H9 (cell line): ENCODE measurements around the gene ARL16. TPM values are rescaled to one million over a fixed set of nuclear protein-coding genes. Genes with fewer than 3 reads are reported as not detected.

Source experiments
- DNase-seq: peaks from one replicate; pipeline ENCODE4 v3.0.0-alpha.2; 2017
- H2AFZ ChIP-seq: one replicate; pipeline ENCODE4 v1.6.1; 2013; ENCODE audit warnings: mild to moderate bottlenecking, low read length, control low read depth, moderate library complexity
- H2AK5ac ChIP-seq: 2 replicates; pipeline ENCODE4 v1.6.1; 2013; ENCODE audit warnings: low read length, control low read depth, mixed read lengths; ENCODE audit not compliant: insufficient read length
- H2BK120ac ChIP-seq: one replicate; pipeline ENCODE4 v1.6.1; 2013; ENCODE audit warnings: low read depth, mild to moderate bottlenecking, low read length, control low read depth, inconsistent platforms; ENCODE audit not compliant: poor library complexity, severe bottlenecking
- H2BK12ac ChIP-seq: 2 replicates; pipeline ENCODE4 v1.6.1; 2013; ENCODE audit warnings: low read length, control low read depth, mixed read lengths, low read depth; ENCODE audit not compliant: insufficient read length
- H2BK15ac ChIP-seq: 2 replicates; pipeline ENCODE4 v1.6.1; 2013; ENCODE audit warnings: low read depth, low read length, control low read depth
- H2BK20ac ChIP-seq: one replicate; pipeline ENCODE4 v1.6.1; 2013; ENCODE audit warnings: low read depth, mild to moderate bottlenecking, low read length, control low read depth, inconsistent platforms; ENCODE audit not compliant: poor library complexity, severe bottlenecking
- H2BK5ac ChIP-seq: 2 replicates; pipeline ENCODE4 v1.6.1; 2013; ENCODE audit warnings: low read length, control low read depth, mixed read lengths; ENCODE audit not compliant: insufficient read length
- H3K14ac ChIP-seq: 2 replicates; pipeline ENCODE4 v1.6.1; 2013; ENCODE audit warnings: low read length, control low read depth; ENCODE audit not compliant: insufficient read depth
- H3K18ac ChIP-seq: 2 replicates; pipeline ENCODE4 v1.6.1; 2013; ENCODE audit warnings: low read depth, mild to moderate bottlenecking, mixed read lengths, low read length, control low read depth; ENCODE audit not compliant: insufficient read length
- H3K23ac ChIP-seq: 2 replicates; pipeline ENCODE4 v1.6.1; 2013; ENCODE audit warnings: low read length, control low read depth, mixed read lengths, low read depth; ENCODE audit not compliant: insufficient read length
- H3K23me2 ChIP-seq: 2 replicates; pipeline ENCODE4 v1.6.1; 2013; ENCODE audit warnings: low read depth, mild to moderate bottlenecking, mixed read lengths, low read length, control low read depth; ENCODE audit not compliant: insufficient read length, poor library complexity, severe bottlenecking
- H3K27ac ChIP-seq: 2 replicates; pipeline ENCODE4 v1.5.1; 2013; ENCODE audit warnings: low read length, control low read depth, mixed read lengths, low read depth; ENCODE audit not compliant: insufficient read length
- H3K27me3 ChIP-seq: 2 replicates; pipeline ENCODE4 v1.6.1; 2013; ENCODE audit warnings: low read length, control low read depth, inconsistent platforms; ENCODE audit not compliant: insufficient read depth
- H3K4ac ChIP-seq: 2 replicates; pipeline ENCODE4 v1.6.1; 2013; ENCODE audit warnings: low read depth, mild to moderate bottlenecking, control low read depth, inconsistent platforms, low read length, moderate library complexity
- H3K4me1 ChIP-seq: 2 replicates; pipeline ENCODE4 v1.6.1; 2013; ENCODE audit warnings: low read length, control low read depth, inconsistent platforms; ENCODE audit not compliant: insufficient read depth
- H3K4me2 ChIP-seq: 2 replicates; pipeline ENCODE4 v1.6.1; 2013; ENCODE audit warnings: low read length, control low read depth, mixed read lengths; ENCODE audit not compliant: insufficient read length, insufficient read depth
- H3K56ac ChIP-seq: 2 replicates; pipeline ENCODE4 v1.6.1; 2013; ENCODE audit warnings: low read depth, mild to moderate bottlenecking, mixed read lengths, low read length, control low read depth; ENCODE audit not compliant: insufficient read length
- H3K79me1 ChIP-seq: 2 replicates; pipeline ENCODE4 v1.6.1; 2013; ENCODE audit warnings: low read depth, mild to moderate bottlenecking, moderate library complexity, low read length, control low read depth, inconsistent platforms; ENCODE audit not compliant: insufficient read depth, poor library complexity, severe bottlenecking
- H3K79me2 ChIP-seq: 2 replicates; pipeline ENCODE4 v1.6.1; 2013; ENCODE audit warnings: low read length, control low read depth, inconsistent platforms; ENCODE audit not compliant: insufficient read depth
- H3K9ac ChIP-seq: 2 replicates; pipeline ENCODE4 v1.6.1; 2013; ENCODE audit warnings: low read length, control low read depth, mixed read lengths; ENCODE audit not compliant: insufficient read length; ENCODE audit errors: extremely low read depth
- H3K9me3 ChIP-seq: one replicate; pipeline ENCODE4 v1.6.1; 2013; ENCODE audit warnings: low read depth, low read length, inconsistent platforms; ENCODE audit not compliant: control insufficient read depth
- H3T11ph ChIP-seq: one replicate; pipeline ENCODE4 v1.6.1; 2013; ENCODE audit warnings: mild to moderate bottlenecking, low read length, control low read depth, inconsistent platforms
- H4K20me1 ChIP-seq: one replicate; pipeline ENCODE4 v1.6.1; 2013; ENCODE audit not compliant: control insufficient read depth, insufficient read length, insufficient read depth
- H4K5ac ChIP-seq: 2 replicates; pipeline ENCODE4 v1.6.1; 2013; ENCODE audit warnings: low read depth, mild to moderate bottlenecking, mixed read lengths, low read length, control low read depth; ENCODE audit not compliant: insufficient read length
- H4K8ac ChIP-seq: replicated peaks from 2 replicates; pipeline ENCODE4 v1.6.1; 2013; ENCODE audit warnings: low read length, control low read depth, mixed read lengths, low read depth; ENCODE audit not compliant: insufficient read length
- H4K91ac ChIP-seq: 2 replicates; pipeline ENCODE4 v1.6.1; 2013; ENCODE audit warnings: low read depth, mild to moderate bottlenecking, moderate library complexity, mixed read lengths, low read length, control low read depth; ENCODE audit not compliant: insufficient read length
- H3K27ac Mint-ChIP-seq, 3 experiments: 2 replicates in 2 of 3; 3 replicates in 1 of 3; pipeline ENCODE4 v1.8.0; 2020 to 2021; ENCODE audit warnings: mixed read lengths in 3 of 3, mild to moderate bottlenecking in 1 of 3, moderate library complexity in 1 of 3
- H3K27me3 Mint-ChIP-seq: 2 replicates; pipeline ENCODE4 v1.8.0; 2021; ENCODE audit warnings: low read depth, mild to moderate bottlenecking, moderate library complexity, mixed read lengths
- H3K36me3 Mint-ChIP-seq, 3 experiments: 2 replicates in 2 of 3; 3 replicates in 1 of 3; pipeline ENCODE4 v1.8.0; 2020 to 2021; ENCODE audit warnings: low read depth in 3 of 3, mixed read lengths in 3 of 3; ENCODE audit not compliant: insufficient read depth in 1 of 3
- H3K4me1 Mint-ChIP-seq, 2 experiments: 2 replicates each; pipeline ENCODE4 v1.8.0; 2020; ENCODE audit warnings: mixed read lengths in 2 of 2
- H3K4me3 Mint-ChIP-seq, 2 experiments: 2 replicates in 1 of 2; 3 replicates in 1 of 2; pipeline ENCODE4 v1.8.0; 2020 to 2021; ENCODE audit warnings: mild to moderate bottlenecking in 2 of 2, mixed read lengths in 2 of 2, moderate library complexity in 1 of 2
- H3K9me3 Mint-ChIP-seq, 2 experiments: 2 replicates in 1 of 2; 3 replicates in 1 of 2; pipeline ENCODE4 v1.8.0; 2020; ENCODE audit warnings: mild to moderate bottlenecking in 2 of 2, mixed read lengths in 2 of 2, moderate library complexity in 1 of 2
- CTCF ChIP-seq: fragments of 200-600 bp; sonication (generic); conservative IDR thresholded peaks from 3 replicates; pipeline ENCODE4 v1.8.0; 2021; ENCODE audit warnings: antibody characterized with exemption, mild to moderate bottlenecking
- WGBS: extraction: QIAGEN DNeasy Blood & Tissue Kit; methylation state at CpG from one replicate; pipeline ENCODE4 v1.1.7; 2013; ENCODE audit warnings: missing lambda C conversion rate, low lambda C conversion rate, mixed read lengths; ENCODE audit not compliant: insufficient read length; ENCODE audit errors: extremely low coverage; 5-methylcytosine and 5-hydroxymethylcytosine counted together
- total RNA-seq: library from RNA; stranded (reverse); gene quantifications from 2 replicates; pipeline ENCODE4 v1.2.1, GENCODE V29; 2021

The ARL16 gene
- total RNA-seq, 1 experiment from 2014 or later: 58.6 TPM

DNA sequence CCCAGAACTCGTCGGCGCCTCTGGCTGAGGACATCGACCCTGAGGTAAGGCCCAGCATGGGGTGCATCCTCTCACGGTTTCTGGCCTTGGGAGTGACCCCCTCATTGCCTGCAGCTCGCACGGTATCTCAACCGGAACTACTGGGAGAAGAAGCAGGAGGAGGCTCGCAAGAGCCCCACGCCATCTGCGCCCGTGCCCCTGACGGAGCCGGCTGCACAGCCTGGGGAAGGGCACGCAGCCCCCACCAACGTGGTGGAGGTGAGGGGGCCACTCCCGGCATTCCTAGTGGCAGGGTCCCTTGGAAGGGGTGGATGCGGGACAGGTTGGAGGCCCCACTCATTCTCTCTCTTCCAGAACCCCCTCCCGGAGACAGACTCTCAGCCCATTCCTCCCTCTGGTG is 11.2 kb upstream of the ARL16 start:
- no peak for TF ChIP-seq CTCF
- no peak overlapping the region for H3K23ac ChIP-seq
- no CpG with 5 or more reads among the region's 19 CpGs for WGBS

More for the DNA sequence above, 11.2 kb upstream of the ARL16 start:
- Histone ChIP-seq H4K91ac (no peak overlapping the region), H2BK5ac (no peak overlapping the region), H2BK120ac (no peak overlapping the region), H3K4ac (no peak overlapping the region), H3K79me2 (no peaks in the 10 kb centered on the region), H3K27me3 (no peaks in the 10 kb centered on the region), H3K27ac (no peak overlapping the region), H3K18ac (no peak overlapping the region), H3T11ph (no peak overlapping the region), H3K4me1 (no peaks in the 10 kb centered on the region), H2BK20ac (no peak overlapping the region), H3K56ac (no peak overlapping the region), H3K9me3 (no peaks in the 10 kb centered on the region), H2BK15ac (no peak overlapping the region), H4K20me1 (no peaks in the 10 kb centered on the region), H2AFZ (no peak overlapping the region), H3K9ac (no peak overlapping the region), H2AK5ac (no peak overlapping the region), H3K23me2 (no peaks in the 10 kb centered on the region), H4K5ac (no peak overlapping the region), H3K79me1 (no peaks in the 10 kb centered on the region), H3K14ac (no peak overlapping the region), H4K8ac (no peak overlapping the region), H2BK12ac (no peak overlapping the region), H3K4me2 (no peak overlapping the region)
- Mint-ChIP-seq H3K27ac (no peak overlapping the region), H3K27me3 (no peaks in the 10 kb centered on the region), H3K36me3 (peaks cover 31 to 73% (median 61%) of the 10 kb centered on the region in 3 experiments), H3K4me3 (no peak overlapping the region), H3K4me1 (no peaks in the 10 kb centered on the region), H3K9me3 (no peaks in the 10 kb centered on the region)
- no peak for DNase-seq
